GM21447 (cell line): ENCODE measurements around the gene SAMD14.

Experiments used
- ATAC-seq: cut with Tn5 transposase; IDR thresholded peaks from one replicate; pipeline ENCODE4 v1.9.1; 2021; ENCODE audit not compliant: unreplicated experiment

Gene SAMD14

GRCh38 chr17:50134206-50135110 is 4.5 kb upstream of the SAMD14 start:
- no peak for ATAC-seq

- ATAC-seq, result no peak
Observed at GRCh38 chr17:50133769-50134099, 3.8 kb upstream of the SAMD14 start.

- ATAC-seq, result no peak
Observed at GRCh38 chr17:50133028-50133768, 3.2 kb upstream of the SAMD14 start.

GRCh38 chr17:50132104-50132794 is 2.3 kb upstream of the SAMD14 start:
- ATAC-seq, result no peak

GRCh38 chr17:50130559-50131305 is 772 bp upstream of the SAMD14 start:
- no peak for ATAC-seq

GRCh38 chr17:50129353-50129727 is 620 bp downstream of the SAMD14 start:
- no peak for ATAC-seq

- ATAC-seq, result no peak
Observed at GRCh38 chr17:50128441-50129352, 1.3 kb downstream of the SAMD14 start.

GRCh38 chr17:50127697-50128361 is 2.1 kb downstream of the SAMD14 start:
- no peak for ATAC-seq

GRCh38 chr17:50125420-50125997 is 4.5 kb downstream of the SAMD14 start:
- ATAC-seq, result no peak

GRCh38 chr17:50123649-50124349 is 6.2 kb downstream of the SAMD14 start:
- no peak for ATAC-seq

GRCh38 chr17:50122945-50123344 is 7.0 kb downstream of the SAMD14 start:
- ATAC-seq, result no peak

GRCh38 chr17:50120475-50121253 is 9.3 kb downstream of the SAMD14 start:
- ATAC-seq, result no peak

- no peak for ATAC-seq
Observed at GRCh38 chr17:50118828-50119218, 11.1 kb downstream of the SAMD14 start.

GRCh38 chr17:50118076-50118827 is 11.7 kb downstream of the SAMD14 start:
- ATAC-seq, result no peak

GRCh38 chr17:50117202-50118051 is 12.5 kb downstream of the SAMD14 start:
- no peak for ATAC-seq

GRCh38 chr17:50115756-50116155 is 14.2 kb downstream of the SAMD14 start:
- no peak for ATAC-seq
